MM.1S (cell line): ENCODE data around the gene ZNF513.
A peak's percentile ranks its signal among the peaks of the same experiment; 100 is the strongest.

Experiments
- DNase-seq: peaks from one replicate; pipeline ENCODE4 v3.0.0-alpha.2; 2015
- H2AFZ ChIP-seq: fragments of 300-600 bp; sonication (generic); 2 replicates; pipeline ENCODE4 v1.6.0; 2016; ENCODE audit warnings: antibody characterized with exemption, low read length
- H3F3A ChIP-seq: fragments of 300-600 bp; sonication (generic); 2 replicates; pipeline ENCODE4 v1.6.1; 2016; ENCODE audit warnings: mild to moderate bottlenecking, antibody characterized with exemption, low read length, moderate library complexity, mixed read lengths; ENCODE audit not compliant: insufficient read depth
- H3K27ac ChIP-seq: fragments of 300-600 bp; sonication (generic); 2 replicates; pipeline ENCODE4 v1.5.1; 2016; ENCODE audit warnings: mild to moderate bottlenecking, low read length
- H3K27me3 ChIP-seq: fragments of 300-600 bp; sonication (generic); replicated peaks from 2 replicates; pipeline ENCODE4 v1.6.0; 2016; ENCODE audit warnings: low read length; ENCODE audit not compliant: insufficient read depth
- H3K36me3 ChIP-seq: fragments of 300-600 bp; sonication (generic); replicated peaks from 2 replicates; pipeline ENCODE4 v1.6.1; 2016; ENCODE audit warnings: mild to moderate bottlenecking, low read length, mixed read lengths; ENCODE audit not compliant: insufficient read depth
- H3K4me1 ChIP-seq: fragments of 300-600 bp; sonication (generic); 2 replicates; pipeline ENCODE4 v1.6.1; 2016; ENCODE audit warnings: low read length, mixed read lengths
- H3K4me2 ChIP-seq: fragments of 300-600 bp; sonication (generic); 2 replicates; pipeline ENCODE4 v1.6.0; 2016; ENCODE audit warnings: low read depth, low read length
- H3K4me3 ChIP-seq: fragments of 300-600 bp; sonication (generic); 2 replicates; pipeline ENCODE4 v1.5.1; 2016; ENCODE audit warnings: low read length, mixed read lengths
- H3K79me2 ChIP-seq: fragments of 300-600 bp; sonication (generic); 2 replicates; pipeline ENCODE4 v1.6.1; 2016; ENCODE audit warnings: mixed run types, low read length, mixed read lengths
- H3K9ac ChIP-seq: fragments of 300-600 bp; sonication (generic); 2 replicates; pipeline ENCODE4 v1.6.1; 2016; ENCODE audit warnings: low read length, mixed read lengths
- H3K9me2 ChIP-seq: fragments of 300-600 bp; sonication (generic); replicated peaks from 2 replicates; pipeline ENCODE4 v1.6.1; 2016; ENCODE audit warnings: mild to moderate bottlenecking, low read length, mixed read lengths; ENCODE audit not compliant: insufficient read depth
- H3K9me3 ChIP-seq: fragments of 300-600 bp; sonication (generic); replicated peaks from 2 replicates; pipeline ENCODE4 v1.6.1; 2016; ENCODE audit warnings: mild to moderate bottlenecking, low read length, mixed read lengths; ENCODE audit not compliant: insufficient read depth
- H4K20me1 ChIP-seq: fragments of 300-600 bp; sonication (generic); 2 replicates; pipeline ENCODE4 v1.6.1; 2016; ENCODE audit warnings: mild to moderate bottlenecking, low read length, moderate library complexity, mixed read lengths; ENCODE audit not compliant: insufficient read depth
- CTCF ChIP-seq: fragments of 300-600 bp; sonication (generic); IDR thresholded peaks from 2 replicates; pipeline ENCODE4 v1.5.1; 2016; ENCODE audit warnings: antibody characterized with exemption, low read length, mixed read lengths
- EZH2 ChIP-seq: fragments of 300-600 bp; sonication (generic); optimal IDR thresholded peaks from 2 replicates; pipeline ENCODE3; 2017; ENCODE audit warnings: low read depth, mild to moderate bottlenecking, antibody characterized with exemption, low read length, mixed read lengths
- EZH2phosphoT487 ChIP-seq: fragments of 300-600 bp; sonication (generic); IDR thresholded peaks from 2 replicates; pipeline ENCODE4 v1.6.1; 2018; ENCODE audit warnings: antibody characterized with exemption, low read length

ZNF513 gene

GRCh38 chr2:27409321-27410073 lies 29.0 kb upstream of the ZNF513 start, which contains the start of gene PPM1G:
Gene PPM1G (minus strand): TSS chr2:27409591. CDS start chr2:27409422, 169 bp downstream.
- H2AFZ ChIP-seq: peak within 1 kb of the TSS; percentile 99
- peak within 1 kb of the TSS; percentile 97 for H3K4me2 ChIP-seq
- H3K36me3 ChIP-seq: 0 out of 2 replicates have a peak, but pooled peaks cover 3% of the 10 kb centered on the region
- H3K4me3 ChIP-seq: peak within 1 kb of the TSS; percentile 95
- H3K27ac ChIP-seq: peak within 1 kb of the TSS; percentile 75
- H3F3A ChIP-seq: peaks cover 14% of the 10 kb centered on the region; the same call in 1 of the 2 replicates
- H3K4me1 ChIP-seq: peaks cover 10% of the 10 kb centered on the region
- TF ChIP-seq EZH2phosphoT487 (no peak), EZH2 (no peak), CTCF (no peak)
- H4K20me1 ChIP-seq: peaks cover 5% of the 10 kb centered on the region; the same call in 1 of the 2 replicates
- peak; percentile 95 for DNase-seq
- no peaks in the 10 kb centered on the region for H3K9me3 ChIP-seq
- no peaks in the 10 kb centered on the region for H3K27me3 ChIP-seq
- H3K9me2 ChIP-seq: no peaks in the 10 kb centered on the region
- H3K9ac ChIP-seq: peak within 1 kb of the TSS; percentile 91
- H3K79me2 ChIP-seq: peaks cover 49% of the 10 kb centered on the region

DNA sequence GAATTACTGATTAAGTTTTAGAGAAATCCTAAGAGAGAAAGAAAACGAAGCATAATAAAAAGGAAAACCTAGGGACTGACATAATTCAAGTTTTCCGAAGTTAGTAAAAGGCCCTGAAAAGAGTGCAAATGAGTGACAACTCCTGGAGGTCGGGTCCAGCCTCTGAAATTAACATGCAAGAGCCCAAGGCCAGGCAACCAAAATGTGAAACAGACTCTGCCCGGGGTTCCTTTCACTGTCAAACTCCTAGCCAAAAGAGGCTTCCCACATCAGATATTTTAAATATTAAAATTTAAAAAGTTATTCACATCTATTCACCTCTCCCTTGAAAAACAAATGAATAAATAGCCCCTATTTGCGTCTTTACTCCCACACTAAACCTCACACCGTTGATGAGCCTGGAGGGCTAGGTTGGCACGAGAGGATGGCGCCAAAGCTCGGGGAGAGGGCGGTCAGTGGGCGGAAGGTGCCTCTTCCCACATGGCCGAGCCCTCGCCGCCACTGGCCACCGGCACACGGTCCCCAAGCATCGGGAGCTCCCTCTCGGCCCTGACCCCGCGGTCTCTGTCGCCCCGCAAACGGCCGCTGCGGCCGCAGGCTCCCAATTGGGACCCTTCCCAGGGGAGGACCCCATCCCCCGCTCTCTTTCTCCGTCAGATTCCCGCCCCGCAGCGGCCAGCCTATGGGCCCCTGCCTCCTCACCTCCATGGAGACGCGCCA lies 28.2 kb upstream of the ZNF513 start:
- peak overlapping the region; percentile 95 for H3K4me3 ChIP-seq
- H3K27ac ChIP-seq: peak overlapping the region; percentile 75
- H3K9ac ChIP-seq: peak overlapping the region; percentile 91
- no peaks in the 10 kb centered on the region for H3K9me3 ChIP-seq
- 0 out of 2 replicates have a peak, but pooled peaks cover 3% of the 10 kb centered on the region for H3K36me3 ChIP-seq
- peaks cover 10% of the 10 kb centered on the region for H3K4me1 ChIP-seq
- no peaks in the 10 kb centered on the region for H3K9me2 ChIP-seq
- peaks cover 14% of the 10 kb centered on the region; the same call in 1 of the 2 replicates for H3F3A ChIP-seq
- H3K4me2 ChIP-seq: peak overlapping the region; percentile 62
- no peak for TF ChIP-seq EZH2phosphoT487
- H3K79me2 ChIP-seq: peaks cover 56% of the 10 kb centered on the region
- peaks cover 10% of the 10 kb centered on the region; the same call in 1 of the 2 replicates for H4K20me1 ChIP-seq
- DNase-seq: peak; percentile 43
- H3K27me3 ChIP-seq: no peaks in the 10 kb centered on the region
- peak overlapping the region; percentile 88 for H2AFZ ChIP-seq

- Histone ChIP-seq H3K9me3 (no peaks in the 10 kb centered on the region), H3K79me2 (peaks cover 64% of the 10 kb centered on the region), H4K20me1 (peaks cover 16% of the 10 kb centered on the region), H3K9me2 (no peaks in the 10 kb centered on the region), H3K9ac (peak overlapping the region; percentile 91; the same call in 1 of the 2 replicates), H3K27ac (peak overlapping the region; percentile 75; the same call in 1 of the 2 replicates), H3F3A (peaks cover 14% of the 10 kb centered on the region; the same call in 1 of the 2 replicates), H3K4me2 (peak overlapping the region; percentile 62), H3K27me3 (no peaks in the 10 kb centered on the region), H3K4me1 (peaks cover 10% of the 10 kb centered on the region), H3K4me3 (peak overlapping the region; percentile 95), H3K36me3 (0 out of 2 replicates have a peak, but pooled peaks cover 3% of the 10 kb centered on the region), H2AFZ (no peak overlapping the region)
- no peak for DNase-seq
- TF ChIP-seq EZH2phosphoT487 (no peak), CTCF (peak; percentile 37)
Measured at GRCh38 chr2:27407798-27408491, 27.4 kb upstream of the ZNF513 start.
